Neuronal stem cell (in vitro differentiated cells): ENCODE measurements around the gene PPIE.

ENCODE experiments used
- DNase-seq: peaks from one replicate; pipeline ENCODE4 v3.0.0-alpha.2; 2013; ENCODE audit warnings: low spot score
- H2AFZ ChIP-seq: one replicate; pipeline ENCODE4 v1.6.1; 2013; ENCODE audit warnings: mild to moderate bottlenecking, low read length, inconsistent platforms
- H2AK5ac ChIP-seq: 2 replicates; pipeline ENCODE4 v1.6.1; 2013; ENCODE audit warnings: low read depth, mild to moderate bottlenecking, inconsistent platforms, low read length, moderate library complexity, mixed read lengths
- H2BK120ac ChIP-seq: 2 replicates; pipeline ENCODE4 v1.6.1; 2013; ENCODE audit warnings: low read depth, mild to moderate bottlenecking, inconsistent platforms, low read length, moderate library complexity, mixed read lengths
- H2BK12ac ChIP-seq: one replicate; pipeline ENCODE4 v1.6.1; 2013; ENCODE audit warnings: low read length, inconsistent platforms
- H2BK15ac ChIP-seq: 2 replicates; pipeline ENCODE4 v1.6.1; 2013; ENCODE audit warnings: mild to moderate bottlenecking, low read length, inconsistent platforms, mixed read lengths
- H2BK5ac ChIP-seq: one replicate; pipeline ENCODE4 v1.6.1; 2013; ENCODE audit warnings: inconsistent platforms, mild to moderate bottlenecking, low read length, moderate library complexity
- H3K14ac ChIP-seq: one replicate; pipeline ENCODE4 v1.6.1; 2013; ENCODE audit warnings: low read length, inconsistent platforms
- H3K18ac ChIP-seq: 2 replicates; pipeline ENCODE4 v1.6.1; 2013; ENCODE audit warnings: low read length, inconsistent platforms
- H3K23ac ChIP-seq: 2 replicates; pipeline ENCODE4 v1.6.1; 2013; ENCODE audit warnings: low read depth, mild to moderate bottlenecking, mixed read lengths, low read length, inconsistent platforms; ENCODE audit not compliant: poor library complexity
- H3K27ac ChIP-seq: replicated peaks from 3 replicates; pipeline ENCODE4 v1.5.1; 2013; ENCODE audit warnings: low read length, inconsistent platforms
- H3K27me3 ChIP-seq, 3 experiments: 2 replicates each; pipeline ENCODE4 v1.6.1; 2013; ENCODE audit warnings: low read length in 3 of 3, mild to moderate bottlenecking in 2 of 3, inconsistent platforms in 1 of 3, low read depth in 1 of 3, mixed read lengths in 1 of 3, moderate library complexity in 1 of 3; ENCODE audit not compliant: control insufficient read depth in 3 of 3, insufficient read depth in 3 of 3
- H3K36me3 ChIP-seq, 2 donors: replicated peaks in 1 of 2; 2 replicates each; pipeline ENCODE4 v1.6.1; 2013; ENCODE audit warnings: low read length in 2 of 2; ENCODE audit not compliant: control insufficient read depth in 2 of 2, insufficient read depth in 2 of 2
- H3K4ac ChIP-seq: 2 replicates; pipeline ENCODE4 v1.6.1; 2013; ENCODE audit warnings: inconsistent platforms, mild to moderate bottlenecking, low read length, moderate library complexity
- H3K4me1 ChIP-seq, 2 donors: 1 replicate in 1 of 2; 2 replicates in 1 of 2; pipeline ENCODE4 v1.6.1; 2013; ENCODE audit warnings: low read length in 2 of 2, low read depth in 1 of 2; ENCODE audit not compliant: control insufficient read depth in 2 of 2, insufficient read depth in 1 of 2
- H3K4me2 ChIP-seq: one replicate; pipeline ENCODE4 v1.6.1; 2013; ENCODE audit warnings: mild to moderate bottlenecking, low read length, inconsistent platforms; ENCODE audit not compliant: insufficient read depth, poor library complexity, severe bottlenecking
- H3K4me3 ChIP-seq, 2 donors: 2 replicates each; pipeline ENCODE4 v1.5.1; 2013; ENCODE audit warnings: low read length in 2 of 2, mild to moderate bottlenecking in 2 of 2, inconsistent platforms in 1 of 2, moderate library complexity in 1 of 2
- H3K79me1 ChIP-seq: one replicate; pipeline ENCODE4 v1.6.1; 2013; ENCODE audit warnings: low read depth, mild to moderate bottlenecking, inconsistent platforms, low read length, moderate library complexity
- H3K9ac ChIP-seq: one replicate; pipeline ENCODE4 v1.6.1; 2013; ENCODE audit warnings: mild to moderate bottlenecking, low read depth, low read length, inconsistent platforms; ENCODE audit not compliant: poor library complexity
- H3K9me3 ChIP-seq, 2 donors: replicated peaks in 1 of 2; 2 replicates each; pipeline versions ENCODE3 to v1.6.1; 2013; ENCODE audit warnings: low read length in 2 of 2, mild to moderate bottlenecking in 2 of 2, inconsistent platforms in 1 of 2, low read depth in 1 of 2, mixed read lengths in 1 of 2, moderate library complexity in 1 of 2; ENCODE audit not compliant: control insufficient read depth in 2 of 2, insufficient read depth in 1 of 2
- H4K8ac ChIP-seq: one replicate; pipeline ENCODE4 v1.6.1; 2013; ENCODE audit warnings: low read depth, mild to moderate bottlenecking, inconsistent platforms, low read length, moderate library complexity
- H4K91ac ChIP-seq: one replicate; pipeline ENCODE4 v1.6.1; 2013; ENCODE audit warnings: low read length, low read depth, mild to moderate bottlenecking, inconsistent platforms; ENCODE audit not compliant: poor library complexity
- whole genome bisulfite sequencing, 2 donors: extraction: QIAGEN DNeasy Blood & Tissue Kit; methylation state at CpG; one replicate each; pipeline ENCODE4 v1.1.7; 2013; ENCODE audit warnings: missing lambda C conversion rate in 2 of 2, mixed read lengths in 1 of 2; ENCODE audit not compliant: insufficient read length in 2 of 2, insufficient replicate concordance in 1 of 2; ENCODE audit errors: extremely low coverage in 2 of 2; 5-methylcytosine and 5-hydroxymethylcytosine counted together

PPIE gene

DNA sequence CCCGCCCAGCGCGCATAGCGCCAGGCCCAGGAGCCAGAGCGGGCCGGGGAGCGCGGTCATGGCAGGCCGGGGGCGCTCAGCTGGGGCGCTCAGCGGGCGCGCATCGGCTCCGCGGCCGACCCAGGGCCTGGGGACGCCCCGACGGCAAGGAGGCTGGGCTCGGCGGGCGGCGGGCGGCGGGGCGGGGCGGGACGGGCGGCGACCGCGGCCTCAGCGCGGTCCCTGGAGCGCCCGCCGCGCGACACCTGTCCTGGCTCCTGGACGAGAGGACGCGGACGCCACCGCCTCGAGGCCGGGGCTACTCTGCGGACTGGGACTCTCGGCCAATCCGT, 49.7 kb downstream of the PPIE start:
- no peaks in the 10 kb centered on the region for H3K9me3 ChIP-seq
- H3K27me3 ChIP-seq = peaks cover 22 to 75% (median 31%) of the 10 kb centered on the region in 3 experiments

DNA sequence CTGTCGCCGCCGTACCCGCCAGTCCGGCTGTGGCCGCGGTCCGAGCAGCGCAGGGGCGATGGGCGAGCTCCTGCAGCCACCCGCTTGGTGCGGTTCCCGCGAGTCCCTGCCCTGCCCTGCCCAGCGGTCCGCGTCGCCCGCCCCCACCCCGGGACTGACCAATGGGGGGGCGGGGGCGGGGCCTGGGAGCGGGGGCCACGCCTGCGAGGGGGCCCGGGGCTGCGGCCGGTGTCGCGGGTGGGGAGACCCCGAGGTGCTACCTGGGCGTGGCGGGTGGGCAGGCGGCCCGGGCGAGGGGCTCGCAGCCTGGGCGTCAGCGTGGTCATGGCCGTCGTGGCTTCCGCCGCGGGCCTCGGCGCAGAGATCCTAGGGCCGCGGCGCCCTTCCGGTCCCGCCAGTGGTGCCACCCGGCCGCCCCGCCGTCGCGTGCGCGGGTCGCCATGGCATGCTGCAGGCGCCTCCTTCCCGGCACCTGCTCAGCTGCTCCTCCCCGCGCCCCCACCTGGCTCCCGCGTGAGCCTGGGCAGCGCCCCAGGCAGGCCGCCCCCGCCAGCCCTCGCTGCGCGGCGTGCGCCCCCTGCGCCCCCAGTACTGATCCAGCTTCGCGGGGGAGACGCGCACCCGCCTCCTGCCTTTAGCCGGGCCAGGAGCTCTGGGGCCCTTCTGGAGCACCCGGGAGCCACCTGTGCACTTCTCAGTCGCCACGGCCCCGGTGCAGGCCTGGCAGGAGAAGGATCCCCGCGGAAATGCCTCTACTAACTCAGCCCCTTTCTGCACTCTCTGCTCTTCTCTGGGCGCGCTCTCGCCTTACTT, 50.3 kb downstream of the PPIE start, which contains the start of gene BMP8B:
BMP8B (minus strand) TSS at position 108 of the 813 bp plus-strand sequence. CDS start 380 bp downstream, outside the sequence.
- H4K91ac ChIP-seq = no peak within 1 kb of the TSS
- no peak within 1 kb of the TSS for H2AK5ac ChIP-seq
- peak within 1 kb of the TSS; percentile 91 for H2AFZ ChIP-seq
- peak within 1 kb of the TSS; percentile 39 to 73 for H3K4me3 ChIP-seq
- peak within 1 kb of the TSS; percentile 96 for H3K4me2 ChIP-seq
- H4K8ac ChIP-seq = peak within 1 kb of the TSS; percentile 65
- no peaks in the 10 kb centered on the region for H3K36me3 ChIP-seq
- no peak within 1 kb of the TSS for H3K27ac ChIP-seq
- H3K9me3 ChIP-seq = no peaks in the 10 kb centered on the region
- peak within 1 kb of the TSS; percentile 9 for H2BK120ac ChIP-seq
- peak within 1 kb of the TSS; percentile 90 for H3K18ac ChIP-seq
- H3K27me3 ChIP-seq = peaks cover 22 to 72% (median 31%) of the 10 kb centered on the region in 3 experiments
- peak within 1 kb of the TSS; percentile 77 for H3K9ac ChIP-seq
- H3K14ac ChIP-seq = peak within 1 kb of the TSS; percentile 8
- peak within 1 kb of the TSS; percentile 85 for H3K23ac ChIP-seq
- peaks cover 0 to 7% of the 10 kb centered on the region in 2 donors for H3K4me1 ChIP-seq
- H3K4ac ChIP-seq = no peak within 1 kb of the TSS
- peak within 1 kb of the TSS; percentile 67 for H2BK15ac ChIP-seq
- no peaks in the 10 kb centered on the region for H3K79me1 ChIP-seq
- peak within 1 kb of the TSS; percentile 58 for H2BK12ac ChIP-seq
- no CpG with 5 or more reads among the region's 91 CpGs for WGBS, 2 donors
- H2BK5ac ChIP-seq = peak within 1 kb of the TSS; percentile 66
- DNase-seq = no peak

More for the DNA sequence above, 49.7 kb downstream of the PPIE start:
- Histone ChIP-seq H3K27ac (no peak overlapping the region), H4K8ac (peak overlapping the region; percentile 65), H2AFZ (peak overlapping the region; percentile 91), H4K91ac (no peak overlapping the region), H2BK120ac (no peak overlapping the region), H2BK12ac (peak overlapping the region; percentile 58), H3K23ac (peak overlapping the region; percentile 80), H3K18ac (peak overlapping the region; percentile 90), H3K9ac (peak overlapping the region; percentile 60), H3K4ac (no peak overlapping the region), H3K79me1 (no peaks in the 10 kb centered on the region), H3K4me2 (peak overlapping the region; percentile 96), H2AK5ac (no peak overlapping the region), H3K36me3 (no peaks in the 10 kb centered on the region), H2BK5ac (no peak overlapping the region), H2BK15ac (no peak overlapping the region), H3K4me1 (peaks cover 0 to 7% of the 10 kb centered on the region in 2 donors), H3K4me3 (peak overlapping the region; percentile 39 to 73), H3K14ac (no peak overlapping the region)
- no CpG with 5 or more reads among the region's 51 CpGs for WGBS, 2 donors
- DNase-seq = no peak

DNA sequence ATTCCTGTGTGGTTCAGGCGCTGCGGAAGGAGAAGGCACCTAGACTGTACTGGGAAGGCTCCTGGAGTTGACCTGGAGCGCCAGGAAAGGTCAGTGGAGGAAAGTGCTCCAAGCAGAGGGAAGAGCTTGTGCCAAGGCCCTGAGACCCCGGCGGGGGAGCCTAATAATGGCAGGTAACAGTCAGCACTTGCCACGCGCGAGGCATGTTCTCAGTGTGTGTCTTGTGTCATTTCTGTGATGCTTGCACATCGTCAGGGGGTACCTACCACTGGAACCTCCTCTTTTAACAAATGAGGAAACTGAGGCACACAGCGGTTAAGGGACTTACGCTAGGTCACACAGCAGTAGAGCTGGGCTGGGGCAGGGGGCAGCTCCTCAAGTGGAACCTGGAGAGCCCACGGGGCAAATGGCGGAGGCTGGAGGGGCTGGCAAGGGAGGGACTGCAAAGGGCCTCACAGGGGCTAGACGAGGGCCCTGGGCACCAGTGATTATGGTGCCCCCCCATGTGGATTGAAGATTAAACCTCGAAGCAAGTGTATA, 51.0 kb downstream of the PPIE start:
- peak overlapping the region in 1 of 2 donors; percentile 73 for H3K4me3 ChIP-seq
- no peaks in the 10 kb centered on the region for H3K36me3 ChIP-seq
- H3K4ac ChIP-seq = no peak overlapping the region
- H2AK5ac ChIP-seq = no peak overlapping the region
- no peak overlapping the region for H3K9ac ChIP-seq
- no peak overlapping the region for H2BK5ac ChIP-seq
- H3K9me3 ChIP-seq = no peaks in the 10 kb centered on the region
- DNase-seq = no peak
- peak overlapping the region; percentile 85 for H3K23ac ChIP-seq
- H2BK12ac ChIP-seq = no peak overlapping the region
- H3K18ac ChIP-seq = no peak overlapping the region
- no CpG with 5 or more reads among the region's 15 CpGs for WGBS, 2 donors
- H2BK15ac ChIP-seq = no peak overlapping the region
- H2BK120ac ChIP-seq = peak overlapping the region; percentile 9
- H3K14ac ChIP-seq = no peak overlapping the region
- peaks cover 22 to 71% (median 31%) of the 10 kb centered on the region in 3 experiments for H3K27me3 ChIP-seq
- no peaks in the 10 kb centered on the region for H3K79me1 ChIP-seq
- peak overlapping the region; percentile 91 for H2AFZ ChIP-seq
- no peak overlapping the region for H4K8ac ChIP-seq
- no peak overlapping the region for H3K27ac ChIP-seq
- H4K91ac ChIP-seq = no peak overlapping the region
- H3K4me1 ChIP-seq = peaks cover 0 to 7% of the 10 kb centered on the region in 2 donors
- peak overlapping the region; percentile 96 for H3K4me2 ChIP-seq

DNA sequence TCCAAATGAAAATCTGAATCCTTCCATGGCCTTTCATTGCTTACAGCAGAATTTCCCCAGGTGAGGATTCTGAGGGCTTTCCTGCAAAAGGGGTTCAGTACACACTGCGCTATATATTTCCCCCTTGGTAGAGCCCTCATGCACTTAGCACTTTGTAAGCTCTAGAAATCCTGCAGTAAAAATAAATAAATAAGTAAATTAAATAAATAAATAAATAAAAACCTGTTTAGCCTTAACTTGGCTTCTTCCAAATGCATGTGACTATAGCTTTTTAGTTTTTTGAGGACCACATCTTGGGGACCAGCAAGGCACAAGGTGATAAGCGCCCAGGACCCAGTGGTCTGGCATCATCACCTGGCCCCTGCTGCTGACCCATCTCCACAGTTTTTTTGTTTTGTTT, 53.2 kb downstream of the PPIE start:
- no peaks in the 10 kb centered on the region for H3K9me3 ChIP-seq
- no peak overlapping the region for H3K23ac ChIP-seq
- no peak overlapping the region for H2BK15ac ChIP-seq
- H3K4me1 ChIP-seq = no peaks in the 10 kb centered on the region
- no peak overlapping the region for H4K91ac ChIP-seq
- H3K4ac ChIP-seq = no peak overlapping the region
- H3K4me2 ChIP-seq = no peak overlapping the region
- WGBS, 2 donors = no CpG with 5 or more reads among the region's 2 CpGs
- no peak overlapping the region for H2BK12ac ChIP-seq
- no peaks in the 10 kb centered on the region for H3K36me3 ChIP-seq
- H3K79me1 ChIP-seq = no peaks in the 10 kb centered on the region
- no peak overlapping the region for H3K14ac ChIP-seq
- no peak overlapping the region for H3K18ac ChIP-seq
- no peak for DNase-seq
- H3K9ac ChIP-seq = no peak overlapping the region
- H2BK5ac ChIP-seq = no peak overlapping the region
- H3K27ac ChIP-seq = no peak overlapping the region
- no peak overlapping the region for H3K4me3 ChIP-seq
- H4K8ac ChIP-seq = no peak overlapping the region
- H2BK120ac ChIP-seq = no peak overlapping the region
- no peak overlapping the region for H2AFZ ChIP-seq
- no peak overlapping the region for H2AK5ac ChIP-seq
- peaks cover 22 to 56% (median 30%) of the 10 kb centered on the region in 3 experiments for H3K27me3 ChIP-seq
